ENCODE results near the gene FBXL14. TPM values are rescaled to one million over a fixed set of nuclear protein-coding genes. Genes with fewer than 3 reads are reported as not detected.

The FBXL14 gene
- total and polyA plus RNA-seq, 2 of the 13 experiments (the other 11 are each of a cell fraction or from before 2014, with no cell fraction given): 7.0 to 7.4 TPM

- TF ChIP-seq ZBTB20 (CRISPR knock-in tag; IDR thresholded peaks at IDR 0.05; ENCODE audit: borderline replicate concordance, low read depth) (0 out of 2 replicates have a peak, but pooled peaks have one; percentile 31), ZMAT3 (CRISPR knock-in tag; conservative IDR thresholded peaks at IDR 0.05) (peak; percentile 17; the same call in 1 of the 2 replicates), NFKB2 (CRISPR knock-in tag; IDR thresholded peaks at IDR 0.05; ENCODE audit: borderline replicate concordance) (no peak), ZNF547 (CRISPR knock-in tag; IDR thresholded peaks at IDR 0.05) (no peak), MAFF (IDR thresholded peaks at IDR 0.05; ENCODE audit: low read depth, low read length) (no peak), USF2 (IDR thresholded peaks at IDR 0.05; ENCODE audit: low read depth, low read length) (no peak; the same call in 1 of the 2 replicates), USF2 (CRISPR knock-in tag; IDR thresholded peaks at IDR 0.05; ENCODE audit: borderline replicate concordance) (peak; percentile 71; the same call in 1 of the 2 replicates), RBAK (CRISPR knock-in tag; IDR thresholded peaks at IDR 0.05) (no peak), MATR3 (CRISPR knock-in tag; IDR thresholded peaks at IDR 0.05) (no peak), E2F2 (CRISPR knock-in tag; IDR thresholded peaks at IDR 0.05; ENCODE audit: borderline replicate concordance) (no peak), ARHGAP35 (CRISPR knock-in tag; IDR thresholded peaks at IDR 0.05; ENCODE audit: borderline replicate concordance) (no peak), ZNF30 (CRISPR knock-in tag; IDR thresholded peaks at IDR 0.05) (no peak), GFI1 (CRISPR knock-in tag; IDR thresholded peaks at IDR 0.05; ENCODE audit: borderline replicate concordance) (no peak), ZNF34 (CRISPR knock-in tag; IDR thresholded peaks at IDR 0.05; ENCODE audit: borderline replicate concordance) (no peak), TFDP2 (CRISPR knock-in tag; IDR thresholded peaks at IDR 0.05) (peak; percentile 39; the same call in 1 of the 2 replicates), MEIS2 (CRISPR knock-in tag; IDR thresholded peaks at IDR 0.05) (0 out of 2 replicates have a peak, but pooled peaks have one; percentile 37), ZNF574 (CRISPR knock-in tag; IDR thresholded peaks at IDR 0.05) (peak; percentile 29; the same call in 1 of the 2 replicates), REST (IDR thresholded peaks at IDR 0.05; ENCODE audit: borderline replicate concordance in 1 of 2, low read depth in 1 of 2, low read length in 2 of 2) (0 out of 4 replicates have a peak, but pooled peaks of 1 of the 2 experiments have one; percentile 10)
These were observed 11.7 kb upstream of the FBXL14 start (continued) for GRCh38 chr12:1606021-1606622.

Data from HepG2 (cell line).